T1000 (cell line): ENCODE measurements around the gene ADAM10.
A peak's percentile ranks its signal among the peaks of the same experiment; 100 is the strongest.

Experiments
- DNase-seq: peaks from one replicate; lab custom pipeline; 2025; ENCODE audit warnings: mixed read lengths; lab: John Stamatoyannopoulos, UW

Gene ADAM10

GRCh38 chr15:58755350-58755749 is 5.8 kb upstream of the ADAM10 start:
- DNase-seq = no peak

- no peak for DNase-seq
Measured at GRCh38 chr15:58752716-58753115, 3.2 kb upstream of the ADAM10 start.

GRCh38 chr15:58748852-58749531 is 515 bp downstream of the ADAM10 start:
- peak; percentile 2 for DNase-seq

- no peak for DNase-seq
Measured at GRCh38 chr15:58748040-58748851, 1.3 kb downstream of the ADAM10 start.

GRCh38 chr15:58746174-58746573 is 3.3 kb downstream of the ADAM10 start:
- DNase-seq = no peak

GRCh38 chr15:58742819-58743502 is 6.5 kb downstream of the ADAM10 start:
- no peak for DNase-seq

- no peak for DNase-seq
Measured at GRCh38 chr15:58742022-58742813, 7.3 kb downstream of the ADAM10 start.

- no peak for DNase-seq
Measured at GRCh38 chr15:58741032-58741431, 8.5 kb downstream of the ADAM10 start.

- DNase-seq = no peak
Measured at GRCh38 chr15:58740436-58740835, 9.1 kb downstream of the ADAM10 start.

GRCh38 chr15:58738046-58738707 is 11.3 kb downstream of the ADAM10 start:
- DNase-seq = no peak

GRCh38 chr15:58737298-58737697 is 12.2 kb downstream of the ADAM10 start:
- DNase-seq = no peak

GRCh38 chr15:58736018-58736643 is 13.4 kb downstream of the ADAM10 start:
- DNase-seq = no peak

GRCh38 chr15:58734859-58735258 is 14.6 kb downstream of the ADAM10 start:
- DNase-seq = no peak

GRCh38 chr15:58732625-58733363 is 16.7 kb downstream of the ADAM10 start:
- no peak for DNase-seq

- DNase-seq = no peak
Measured at GRCh38 chr15:58731756-58732535, 17.6 kb downstream of the ADAM10 start.

- no peak for DNase-seq
Measured at GRCh38 chr15:58726867-58727266, 22.6 kb downstream of the ADAM10 start.

GRCh38 chr15:58724466-58724865 is 25.0 kb downstream of the ADAM10 start:
- no peak for DNase-seq

GRCh38 chr15:58717357-58717756 is 32.1 kb downstream of the ADAM10 start:
- no peak for DNase-seq

- no peak for DNase-seq
Measured at GRCh38 chr15:58716027-58716426, 33.5 kb downstream of the ADAM10 start.
